HepG2 (cell line): ENCODE results near the gene FGF19. TPM values are rescaled to one million over a fixed set of nuclear protein-coding genes. Genes with fewer than 3 reads are reported as not detected.

Source experiments
- ADNP ChIP-seq: sonication (generic); formaldehyde crosslinking; IDR thresholded peaks from 2 replicates; pipeline ENCODE4 v1.4.0; 2020; ENCODE audit warnings: missing genetic modification reagents
- FOXK2 ChIP-seq: fragments of 450-650 bp; IDR thresholded peaks from 2 replicates; pipeline ENCODE4 v1.6.1; 2016
- GPN1 ChIP-seq: sonication (generic); formaldehyde crosslinking; IDR thresholded peaks from 2 replicates; pipeline ENCODE4 v1.5.1; 2020; ENCODE audit warnings: missing genetic modification reagents, borderline replicate concordance
- HBP1 ChIP-seq: IDR thresholded peaks from 2 replicates; pipeline ENCODE4 v1.6.1; 2016; ENCODE audit warnings: low read depth, control low read depth
- NCOA5 ChIP-seq: sonication (generic); formaldehyde crosslinking; IDR thresholded peaks from 2 replicates; pipeline ENCODE4 v1.4.0; 2020; ENCODE audit warnings: missing genetic modification reagents
- NONO ChIP-seq, 2 experiments: fragments of 450-650 bp in 1 of 2; sonication (generic) in 1 of 2; formaldehyde crosslinking in 1 of 2; IDR thresholded peaks in 1 of 2; conservative IDR thresholded peaks in 1 of 2; 2 replicates each; pipeline versions ENCODE4 v1.6.1 to v1.8.0; 2017 to 2022; ENCODE audit warnings: mild to moderate bottlenecking in 1 of 2, missing genetic modification reagents in 1 of 2, moderate library complexity in 1 of 2
- PHF21A ChIP-seq: sonication (generic); formaldehyde crosslinking; IDR thresholded peaks from 2 replicates; pipeline ENCODE4 v1.5.0; 2020; ENCODE audit warnings: mild to moderate bottlenecking, missing genetic modification reagents
- PRMT3 ChIP-seq: sonication (generic); formaldehyde crosslinking; IDR thresholded peaks from 2 replicates; pipeline ENCODE4 v1.8.1; 2022; ENCODE audit warnings: low read depth, mild to moderate bottlenecking, moderate library complexity, missing genetic modification reagents, borderline replicate concordance
- TERF1 ChIP-seq: sonication (generic); formaldehyde crosslinking; IDR thresholded peaks from 2 replicates; pipeline ENCODE4 v1.8.0; 2022; ENCODE audit warnings: mild to moderate bottlenecking, missing genetic modification reagents, moderate library complexity
- ZFP82 ChIP-seq: sonication (generic); formaldehyde crosslinking; IDR thresholded peaks from 2 replicates; pipeline ENCODE4 v1.5.1; 2020; ENCODE audit warnings: mild to moderate bottlenecking, missing genetic modification reagents, borderline replicate concordance
- ZMAT5 ChIP-seq: sonication (generic); formaldehyde crosslinking; IDR thresholded peaks from 2 replicates; pipeline ENCODE4 v1.5.0; 2020; ENCODE audit warnings: mild to moderate bottlenecking, low read depth, missing genetic modification reagents, borderline replicate concordance
- ZNF142 ChIP-seq: sonication (generic); formaldehyde crosslinking; IDR thresholded peaks from 2 replicates; pipeline ENCODE4 v1.4.0; 2020; ENCODE audit warnings: missing genetic modification reagents
- ZNF180 ChIP-seq: sonication (generic); formaldehyde crosslinking; IDR thresholded peaks from 2 replicates; pipeline ENCODE4 v1.4.0; 2020; ENCODE audit warnings: low read depth, missing genetic modification reagents, borderline replicate concordance
- ZNF547 ChIP-seq: sonication (generic); formaldehyde crosslinking; IDR thresholded peaks from 2 replicates; pipeline ENCODE4 v1.5.1; 2020; ENCODE audit warnings: mild to moderate bottlenecking, missing genetic modification reagents
- ZNF850 ChIP-seq: sonication (generic); formaldehyde crosslinking; conservative IDR thresholded peaks from 2 replicates; pipeline ENCODE4 v1.9.0; 2021; ENCODE audit warnings: mild to moderate bottlenecking, missing genetic modification reagents
- polyA plus RNA-seq, 8 experiments: library from polyadenylated mRNA; depleted of rRNA in 3 of 8; stranded (reverse) in 7 of 8; unstranded in 1 of 8; fragments of >200 nt; fragmentation: Illumina TruSeq in 4 of 8; extraction: Trizol in 4 of 8; gene quantifications; 2 replicates each; pipeline versions ENCODE4 v1.2.1 to v1.2.3, GENCODE V29; 2011 to 2016; ENCODE audit warnings: low read depth in 4 of 8, missing spikeins in 1 of 8, mixed read lengths in 1 of 8; ENCODE audit not compliant: insufficient read depth in 1 of 8
- total RNA-seq, 5 experiments: library from RNA; depleted of rRNA; stranded (reverse); fragments of >200 nt; fragmentation: Illumina TruSeq; extraction: Trizol; gene quantifications; 2 replicates each; pipeline ENCODE4 v1.2.3, GENCODE V29; 2016; ENCODE audit warnings: low read depth in 1 of 5

The FGF19 gene
- total and polyA plus RNA-seq, 2 of the 13 experiments (the other 11 are each of a cell fraction or from before 2014, with no cell fraction given) = 0.07 TPM; not detected in 1

- no peak for TF ChIP-seq TERF1 (CRISPR knock-in tag)
- TF ChIP-seq FOXK2 = no peak
- no peak for TF ChIP-seq ADNP
- TF ChIP-seq ZNF142 (CRISPR knock-in tag) = peak; percentile 72; the same call in 1 of the 2 replicates
- TF ChIP-seq PRMT3 = peak; percentile 56; the same call in 1 of the 2 replicates
- TF ChIP-seq ZNF850 (CRISPR knock-in tag) = no peak
- peak; percentile 49; the same call in 1 of the 2 replicates for TF ChIP-seq HBP1 (CRISPR knock-in tag)
- no peak; the same call in 1 of the 2 replicates for TF ChIP-seq ZFP82 (CRISPR knock-in tag)
- no peak for TF ChIP-seq ZMAT5 (CRISPR knock-in tag)
- TF ChIP-seq NONO (IDR thresholded peaks at IDR 0.05) = no peak
- no peak for TF ChIP-seq NONO (CRISPR knock-in tag; conservative IDR thresholded peaks at IDR 0.05)
- no peak for TF ChIP-seq NCOA5 (CRISPR knock-in tag)
- TF ChIP-seq PHF21A (CRISPR knock-in tag) = peak; percentile 88
- TF ChIP-seq GPN1 (CRISPR knock-in tag) = no peak
- no peak for TF ChIP-seq ZNF180
- 0 out of 2 replicates have a peak, but pooled peaks have one; percentile 43 for TF ChIP-seq ZNF547 (CRISPR knock-in tag)
Observed at GRCh38 chr11:69667619-69668604, 35.9 kb downstream of the FGF19 start (continued).
